Mammary epithelial cell (primary cell): ENCODE measurements around the gene PAM.

Source experiments
- CTCF ChIP-seq, 2 donors: IDR thresholded peaks in 1 of 2; conservative IDR thresholded peaks in 1 of 2; 2 replicates each; pipeline ENCODE4 v1.5.1; 2011 to 2012; ENCODE audit warnings: inconsistent platforms in 2 of 2, low read length in 2 of 2, mild to moderate bottlenecking in 2 of 2, control low read depth in 1 of 2, low read depth in 1 of 2; ENCODE audit not compliant: insufficient read depth in 1 of 2; ENCODE audit errors: extremely low read depth in 1 of 2
- EZH2 ChIP-seq: IDR thresholded peaks from 2 replicates; pipeline ENCODE4 v1.6.1; 2012; ENCODE audit warnings: low read length, inconsistent platforms, borderline replicate concordance

- TF ChIP-seq CTCF (conservative IDR thresholded peaks at IDR 0.05 in 1 of 2, IDR thresholded peaks at IDR 0.05 in 1 of 2; ENCODE audit: extremely low read depth in 1 of 2, insufficient read depth in 1 of 2, low read depth in 1 of 2, low read length in 2 of 2) (no peak), EZH2 (no peak)
Observed at GRCh38 chr5:102922799-102923477, 167.8 kb downstream of the PAM start.
